HG03064 (cell line): ENCODE results near the gene KIRREL3.

Experiments
- ATAC-seq: cut with Tn5 transposase; IDR thresholded peaks from one replicate; pipeline ENCODE4 v1.9.1; 2021; ENCODE audit warnings: low read depth; ENCODE audit not compliant: unreplicated experiment

KIRREL3 gene

DNA sequence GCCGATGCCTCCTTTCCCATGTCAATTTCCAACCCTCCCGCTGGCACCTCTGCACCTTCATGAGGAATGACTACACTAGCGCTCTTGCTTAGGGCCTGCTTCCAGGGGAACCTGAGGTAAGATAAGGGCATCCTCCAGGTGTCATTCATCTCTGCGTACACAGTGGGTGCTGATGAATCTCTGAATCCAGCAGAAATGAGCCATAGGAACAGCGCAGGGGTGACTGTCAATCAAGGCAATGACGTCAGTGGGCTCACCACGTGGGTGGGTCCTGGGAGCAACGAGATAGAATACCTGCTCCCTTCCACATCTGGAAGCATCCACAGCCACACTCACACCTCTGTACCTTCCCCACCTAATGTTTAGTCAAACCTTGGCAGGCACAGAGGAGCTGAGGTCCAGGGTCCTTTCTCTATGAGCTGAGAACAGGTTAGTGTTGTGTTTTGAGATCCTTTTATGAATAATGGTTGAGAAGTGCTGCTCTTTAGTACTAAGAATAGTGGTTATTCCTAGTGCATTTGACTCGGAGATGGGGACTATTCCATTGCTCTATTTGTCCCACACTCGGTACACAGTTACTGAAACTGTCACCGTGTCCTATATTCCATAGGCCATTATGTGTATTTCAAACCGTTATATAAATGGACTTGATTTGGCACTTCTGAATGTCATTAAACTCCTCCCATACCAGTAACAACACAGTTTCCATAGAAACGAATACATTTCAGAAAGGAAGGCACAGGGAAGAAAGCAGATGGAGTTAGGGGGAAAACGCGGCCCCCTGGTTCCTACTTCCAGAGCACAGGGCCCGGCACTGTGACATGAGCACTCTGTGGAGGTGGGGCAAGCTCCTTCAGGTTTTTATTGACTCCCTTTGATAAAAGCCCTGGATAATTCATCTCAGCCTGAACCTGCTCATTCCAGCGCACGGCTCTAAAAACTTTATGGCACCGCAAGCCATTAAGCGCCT, 451.7 kb downstream of the KIRREL3 start:
- no peak for ATAC-seq

- ATAC-seq, result no peak
These were observed 452.9 kb downstream of the KIRREL3 start for GRCh38 chr11:126547691-126548090.

DNA sequence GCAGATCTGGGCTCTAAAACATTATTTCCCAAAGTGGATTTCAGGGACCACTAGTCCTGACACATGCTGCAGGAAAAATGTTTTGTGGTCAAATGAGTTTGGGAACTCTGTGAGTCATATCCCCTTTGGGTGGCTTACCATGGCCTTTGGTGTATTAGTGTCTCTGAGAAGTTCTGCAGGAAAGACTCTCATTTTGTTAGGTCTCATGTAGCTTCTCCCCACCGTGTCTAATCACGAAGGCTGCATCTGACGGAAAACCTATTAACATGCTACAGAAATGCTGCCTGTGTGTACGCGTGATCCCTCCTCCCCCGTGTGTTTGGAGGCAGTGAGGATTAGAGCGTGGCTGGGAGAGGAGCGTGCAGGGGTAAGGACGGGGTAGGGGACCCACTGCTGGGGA, 453.4 kb downstream of the KIRREL3 start:
- ATAC-seq, result no peak

DNA sequence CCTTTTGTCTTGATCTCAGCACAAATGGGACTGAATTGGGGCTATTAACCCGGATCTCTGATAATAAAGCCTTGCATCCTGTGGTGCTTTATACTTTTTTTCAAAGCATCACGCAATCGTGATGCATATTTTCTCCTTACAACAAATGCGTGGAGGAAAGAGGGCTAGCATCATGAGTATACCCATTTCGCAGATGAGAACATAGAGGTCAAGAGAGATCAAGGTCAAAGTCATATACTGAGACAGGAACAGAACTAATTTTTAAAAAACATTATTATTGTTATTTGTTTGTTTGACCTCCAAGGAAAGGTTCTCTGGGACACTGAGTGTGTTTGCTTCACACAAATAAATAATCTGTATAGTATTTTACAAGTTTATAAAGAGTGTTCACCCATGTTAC, 453.9 kb downstream of the KIRREL3 start:
- no peak for ATAC-seq

DNA sequence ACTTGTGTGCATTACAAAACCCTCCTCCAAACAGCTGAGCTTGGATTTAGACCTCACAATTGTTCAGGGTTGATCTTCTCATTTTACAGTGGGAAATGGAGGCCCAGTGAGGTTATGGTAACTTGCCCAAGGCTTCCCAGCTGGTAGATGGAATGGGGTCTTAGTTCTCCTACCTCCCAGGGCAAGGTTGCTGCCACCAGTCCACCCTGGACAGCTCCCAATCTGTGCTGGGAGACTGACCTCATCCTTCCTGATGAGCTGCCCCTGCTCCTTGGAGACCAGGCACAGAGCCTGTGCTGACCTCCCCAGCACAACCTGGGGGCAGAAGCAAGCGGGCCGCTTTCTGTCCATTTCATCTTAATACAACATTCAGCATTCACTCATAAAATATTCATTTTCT, 454.4 kb downstream of the KIRREL3 start:
- ATAC-seq, result no peak

DNA sequence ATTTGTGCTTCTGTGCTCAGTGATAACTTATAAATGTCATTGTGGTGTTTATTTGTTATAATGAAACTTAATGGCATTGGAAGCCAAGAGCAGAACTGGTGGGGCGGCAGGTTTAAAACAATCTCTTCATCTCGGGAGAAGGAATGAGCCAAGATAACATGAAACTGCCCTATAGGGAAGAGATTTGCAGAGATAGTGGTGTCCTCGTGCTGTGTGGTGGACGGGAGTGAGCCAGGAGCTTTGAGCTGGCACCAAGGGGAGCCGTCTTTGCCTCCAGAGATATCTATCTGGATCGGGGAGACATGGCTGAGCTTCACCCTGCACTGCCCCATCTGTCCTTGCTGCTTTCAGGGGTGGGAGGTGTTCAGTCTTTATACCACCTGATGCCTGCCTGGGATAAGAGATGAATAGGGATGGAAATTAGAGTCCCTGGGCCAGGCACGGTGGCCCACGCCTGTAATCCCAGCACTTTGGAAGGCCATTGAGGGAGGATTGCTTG, 455.5 kb downstream of the KIRREL3 start:
- ATAC-seq, result no peak

GRCh38 chr11:126544108-126545056, 456.2 kb downstream of the KIRREL3 start:
- ATAC-seq, result no peak

DNA sequence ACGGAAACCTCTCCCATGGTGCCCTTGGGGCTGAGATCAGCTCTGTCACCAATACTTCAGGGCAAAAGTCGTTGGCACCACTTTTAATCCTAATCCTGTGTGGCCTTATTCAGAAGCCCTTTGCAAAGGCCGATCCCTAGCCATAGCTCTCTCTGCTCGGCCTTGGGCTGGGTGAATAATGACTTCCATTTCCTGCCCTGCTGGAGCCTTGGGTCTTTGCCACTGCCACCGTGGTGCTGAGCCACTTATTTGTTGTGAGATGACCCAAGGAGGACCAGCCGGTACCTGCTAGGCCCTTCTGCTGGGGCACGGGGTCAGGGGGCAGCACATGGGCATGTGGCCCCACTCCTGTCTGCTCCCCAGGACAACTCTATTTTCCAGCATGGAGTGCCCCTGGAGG, 456.9 kb downstream of the KIRREL3 start:
- no peak for ATAC-seq

GRCh38 chr11:126542334-126543015, 458.1 kb downstream of the KIRREL3 start:
- ATAC-seq, result no peak

DNA sequence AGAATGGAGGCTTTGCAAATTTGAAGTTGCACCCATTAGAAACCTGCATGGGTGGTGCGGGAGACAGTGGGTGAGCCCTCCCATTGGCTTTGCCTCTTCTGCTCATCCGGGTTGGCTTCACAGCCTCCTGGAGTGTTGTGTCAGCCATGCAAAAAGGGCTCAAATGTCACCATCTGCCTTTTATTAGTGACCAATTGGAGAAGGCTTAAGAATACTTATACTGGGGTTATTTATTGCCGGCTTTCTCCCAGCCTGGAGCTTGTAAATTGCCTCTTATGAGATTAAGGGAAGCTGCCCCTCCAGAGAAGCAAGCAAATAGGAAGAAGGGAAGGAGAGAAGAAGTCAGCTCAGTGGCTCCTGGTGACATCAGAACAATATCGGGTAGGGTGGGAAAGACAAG, 462.5 kb downstream of the KIRREL3 start:
- no peak for ATAC-seq

DNA sequence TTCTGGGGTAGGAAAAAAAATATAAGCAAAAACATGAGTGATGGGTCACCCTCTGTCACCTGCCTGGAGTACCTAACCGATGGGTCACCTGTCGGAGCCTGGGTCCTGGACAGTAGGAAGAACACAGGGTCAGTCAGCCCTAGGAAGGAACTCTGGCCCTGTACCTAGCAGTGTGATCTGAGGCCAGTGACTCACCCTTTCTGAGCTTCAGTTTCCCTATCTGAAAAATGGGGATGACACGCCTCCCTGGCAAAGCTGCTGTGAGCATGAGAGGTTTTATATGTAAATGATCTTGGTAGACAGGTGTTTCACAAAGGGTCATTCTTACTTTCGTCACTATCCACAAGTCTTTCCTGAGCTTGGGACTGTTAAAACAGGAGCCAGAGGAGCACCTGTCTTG, 463.1 kb downstream of the KIRREL3 start:
- ATAC-seq, result no peak

GRCh38 chr11:126534141-126534805, 466.3 kb downstream of the KIRREL3 start:
- no peak for ATAC-seq

DNA sequence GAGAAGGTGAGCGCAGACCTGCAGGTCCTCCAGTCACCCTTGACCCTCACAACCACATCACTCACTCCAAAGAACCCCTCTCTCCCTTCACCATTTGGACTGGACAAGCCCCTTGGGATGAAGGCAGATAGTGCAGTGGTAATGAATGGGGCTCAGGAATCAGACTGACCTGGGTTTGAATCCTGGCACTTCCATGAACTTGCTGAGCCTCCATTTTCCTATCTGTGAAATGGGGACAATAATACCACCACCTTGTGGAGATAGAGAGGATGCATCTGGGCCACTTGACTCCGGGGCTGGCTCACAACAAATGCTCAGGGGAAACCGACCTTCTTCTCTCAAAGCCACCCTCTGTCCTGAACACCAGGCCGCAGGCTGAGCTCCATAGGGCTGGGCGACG, 467.0 kb downstream of the KIRREL3 start:
- no peak for ATAC-seq

DNA sequence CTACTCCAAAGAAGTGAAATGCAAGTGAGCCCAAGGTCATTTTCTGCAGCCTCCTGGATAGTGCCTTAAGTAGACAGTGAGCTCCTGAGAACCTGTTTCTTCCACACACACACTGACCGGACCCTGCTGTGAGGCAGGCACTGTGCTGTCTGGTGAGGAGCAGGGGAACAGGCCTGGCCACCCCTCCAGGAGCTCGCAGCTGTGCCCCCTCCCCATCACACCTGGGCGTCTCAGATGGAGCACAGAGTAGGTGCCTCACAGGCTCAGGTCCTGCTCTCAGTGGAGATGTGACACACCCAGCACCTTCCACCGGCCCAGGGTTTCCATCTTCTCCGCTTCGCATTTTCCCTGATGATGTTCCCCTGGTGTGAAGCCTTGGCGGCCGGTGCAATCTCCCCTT, 470.2 kb downstream of the KIRREL3 start:
- ATAC-seq, result no peak

- ATAC-seq, result no peak
These were observed 471.5 kb downstream of the KIRREL3 start for GRCh38 chr11:126529037-126529436.

- no peak for ATAC-seq
These were observed 472.5 kb downstream of the KIRREL3 start for GRCh38 chr11:126528075-126528474.

GRCh38 chr11:126527651-126528050, 472.9 kb downstream of the KIRREL3 start:
- ATAC-seq, result no peak

DNA sequence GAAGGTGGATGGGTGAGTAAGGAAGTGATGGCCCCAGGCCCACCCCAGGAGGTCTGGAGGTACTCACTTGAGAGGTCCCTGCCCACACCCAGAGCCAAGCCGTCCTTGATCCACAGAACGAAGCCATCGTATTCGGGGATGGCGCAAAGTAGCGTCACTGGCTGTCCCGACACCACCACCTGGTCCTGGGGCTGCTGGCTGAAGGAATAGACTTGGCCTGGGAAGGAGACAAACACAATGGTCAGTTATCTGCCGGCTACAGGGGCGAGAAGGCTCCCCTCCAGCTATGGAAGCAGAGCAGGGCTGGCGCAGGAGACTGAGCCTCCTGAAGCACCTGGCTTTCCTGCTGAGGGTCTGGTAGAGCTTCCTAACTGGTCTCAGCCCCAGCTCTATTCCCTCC, 474.1 kb downstream of the KIRREL3 start:
- no peak for ATAC-seq

DNA sequence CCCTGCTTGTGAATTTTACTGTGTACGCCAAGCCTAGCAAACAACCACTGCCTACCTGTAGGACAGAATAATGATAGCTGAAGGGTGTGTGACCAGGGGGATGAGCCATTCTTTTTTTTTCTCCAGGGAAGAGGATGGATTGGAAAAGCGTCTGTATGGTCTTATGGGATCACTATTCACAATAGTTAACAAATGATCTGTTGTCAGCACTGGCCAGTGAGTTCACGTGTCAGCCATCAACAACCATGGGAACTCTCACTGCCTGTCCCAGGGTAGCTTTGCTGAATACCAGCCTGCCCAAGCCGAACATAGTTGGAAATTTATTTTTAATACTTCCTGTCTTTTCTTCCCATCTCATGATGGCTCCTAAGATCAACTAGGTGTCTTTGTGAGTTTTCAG, 474.9 kb downstream of the KIRREL3 start:
- ATAC-seq, result no peak

- no peak for ATAC-seq
These were observed 475.4 kb downstream of the KIRREL3 start for GRCh38 chr11:126525216-126525615.
